HepG2 (cell line): Measurements from ENCODE around the gene FCHSD1.

Experiments
- CBX5 ChIP-seq: sonication (generic); formaldehyde crosslinking; IDR thresholded peaks from 2 replicates; pipeline ENCODE4 v1.4.0; 2020; ENCODE audit warnings: missing genetic modification reagents, borderline replicate concordance
- JUND ChIP-seq: sonication (generic); formaldehyde crosslinking; IDR thresholded peaks from 2 replicates; pipeline ENCODE4 v1.8.0; 2022; ENCODE audit warnings: mild to moderate bottlenecking, missing genetic modification reagents
- NR2C2 ChIP-seq: sonication (generic); formaldehyde crosslinking; IDR thresholded peaks from 2 replicates; pipeline ENCODE4 v1.4.0; 2020; ENCODE audit warnings: missing genetic modification reagents, mild to moderate bottlenecking, moderate library complexity, borderline replicate concordance
- TF ChIP-seq, protein P1 (sequence below): sonication (generic); formaldehyde crosslinking; IDR thresholded peaks from 2 replicates; pipeline ENCODE4 v1.5.0; 2020; ENCODE audit warnings: mild to moderate bottlenecking, missing genetic modification reagents, moderate library complexity

- TF ChIP-seq JUND, result no peak
- TF ChIP-seq, protein P1, sequence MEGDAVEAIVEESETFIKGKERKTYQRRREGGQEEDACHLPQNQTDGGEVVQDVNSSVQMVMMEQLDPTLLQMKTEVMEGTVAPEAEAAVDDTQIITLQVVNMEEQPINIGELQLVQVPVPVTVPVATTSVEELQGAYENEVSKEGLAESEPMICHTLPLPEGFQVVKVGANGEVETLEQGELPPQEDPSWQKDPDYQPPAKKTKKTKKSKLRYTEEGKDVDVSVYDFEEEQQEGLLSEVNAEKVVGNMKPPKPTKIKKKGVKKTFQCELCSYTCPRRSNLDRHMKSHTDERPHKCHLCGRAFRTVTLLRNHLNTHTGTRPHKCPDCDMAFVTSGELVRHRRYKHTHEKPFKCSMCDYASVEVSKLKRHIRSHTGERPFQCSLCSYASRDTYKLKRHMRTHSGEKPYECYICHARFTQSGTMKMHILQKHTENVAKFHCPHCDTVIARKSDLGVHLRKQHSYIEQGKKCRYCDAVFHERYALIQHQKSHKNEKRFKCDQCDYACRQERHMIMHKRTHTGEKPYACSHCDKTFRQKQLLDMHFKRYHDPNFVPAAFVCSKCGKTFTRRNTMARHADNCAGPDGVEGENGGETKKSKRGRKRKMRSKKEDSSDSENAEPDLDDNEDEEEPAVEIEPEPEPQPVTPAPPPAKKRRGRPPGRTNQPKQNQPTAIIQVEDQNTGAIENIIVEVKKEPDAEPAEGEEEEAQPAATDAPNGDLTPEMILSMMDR (CRISPR knock-in tag), result no peak
- no peak for TF ChIP-seq CBX5 (CRISPR knock-in tag)
- no peak for TF ChIP-seq NR2C2 (CRISPR knock-in tag)
Measured at GRCh38 chr5:141695627-141696215, 44.5 kb upstream of the FCHSD1 start.
